GM10847 (cell line): ENCODE data around the gene PITHD1.

Source experiments
- POLR2A ChIP-seq: IDR thresholded peaks from 2 replicates; pipeline ENCODE4 v1.6.1; 2011; ENCODE audit not compliant: insufficient read length; ENCODE audit errors: extremely low read depth

The PITHD1 gene

GRCh38 chr1:23793018-23793781, 15.0 kb downstream of the PITHD1 start:
- TF ChIP-seq POLR2A = no peak

GRCh38 chr1:23793861-23794731, 15.9 kb downstream of the PITHD1 start:
- no peak for TF ChIP-seq POLR2A

GRCh38 chr1:23795676-23796465, 17.7 kb downstream of the PITHD1 start:
- TF ChIP-seq POLR2A = no peak

GRCh38 chr1:23796466-23797271, 18.5 kb downstream of the PITHD1 start:
- TF ChIP-seq POLR2A = no peak

DNA sequence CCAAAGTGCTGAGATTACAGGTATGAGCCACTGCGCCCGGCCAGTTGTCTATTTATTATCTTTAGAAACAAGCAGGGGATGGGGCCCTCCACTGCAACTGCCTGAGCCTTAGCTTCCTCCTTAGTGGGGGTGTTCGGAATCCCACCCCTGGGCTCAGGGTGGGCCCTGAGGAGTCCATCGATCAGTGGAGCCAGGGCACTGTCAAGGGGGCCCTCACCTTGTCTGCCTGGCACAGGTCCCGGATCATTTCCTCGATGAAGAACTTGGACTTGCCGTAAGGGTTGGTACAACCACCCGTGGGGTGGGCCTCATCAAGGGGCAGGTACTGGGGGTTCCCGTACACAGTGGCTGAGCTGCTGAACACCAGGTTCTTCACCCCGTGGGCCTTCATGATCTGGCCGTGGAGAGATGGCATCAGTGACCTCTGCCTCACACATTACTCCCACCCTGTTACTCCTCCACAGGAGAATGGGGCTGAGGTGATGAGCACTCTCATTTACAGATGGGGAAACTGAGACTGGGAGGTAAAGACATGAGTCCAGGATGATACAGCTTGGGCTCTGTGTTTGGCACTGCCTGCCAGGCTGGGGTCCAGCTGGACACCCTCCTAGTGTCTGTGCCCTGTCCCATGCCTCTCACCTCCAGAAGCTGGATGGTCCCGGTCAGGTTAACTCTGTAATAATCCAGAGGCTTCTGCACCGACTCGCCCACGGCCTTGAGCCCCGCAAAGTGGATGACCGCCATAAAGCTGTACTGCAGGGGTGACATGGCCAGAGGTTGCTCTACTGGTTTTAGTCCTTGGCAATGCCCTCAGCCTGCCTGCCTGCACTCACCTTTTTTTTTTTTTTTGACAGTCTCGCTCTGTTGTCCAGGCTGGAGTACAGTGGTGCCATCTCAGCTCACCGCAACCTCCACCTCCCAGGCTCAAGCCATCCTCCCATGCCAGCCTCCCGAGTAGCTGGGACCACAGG, 19.5 kb downstream of the PITHD1 start:
- no peak for TF ChIP-seq POLR2A

DNA sequence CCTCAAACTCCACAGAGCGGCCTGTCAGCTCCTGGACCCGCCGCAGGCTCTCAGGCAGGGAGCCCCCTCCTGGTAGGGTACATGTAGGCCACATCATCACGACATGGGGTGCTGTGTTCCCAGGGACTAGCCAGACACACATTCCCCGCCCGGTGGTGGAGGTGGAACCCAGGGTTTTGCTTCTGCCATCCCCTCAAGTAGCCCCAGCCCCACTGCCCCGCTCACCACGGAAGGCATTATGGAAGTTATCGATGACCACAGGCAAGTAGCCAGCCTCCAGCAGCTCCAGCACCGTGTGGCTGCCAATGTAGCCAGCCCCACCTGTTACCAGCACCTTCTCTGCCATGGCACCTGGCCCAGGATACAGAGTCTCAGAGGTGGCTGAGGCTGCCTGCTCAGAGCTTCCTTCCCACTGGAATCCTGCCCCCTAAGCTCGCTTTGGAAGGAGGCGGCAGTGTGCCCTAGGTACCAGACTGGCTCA, 20.5 kb downstream of the PITHD1 start:
- no peak for TF ChIP-seq POLR2A

- no peak for TF ChIP-seq POLR2A
Observed at GRCh38 chr1:23799255-23799569, 21.0 kb downstream of the PITHD1 start.

- TF ChIP-seq POLR2A = no peak
Observed at GRCh38 chr1:23799570-23800399, 21.6 kb downstream of the PITHD1 start.

DNA sequence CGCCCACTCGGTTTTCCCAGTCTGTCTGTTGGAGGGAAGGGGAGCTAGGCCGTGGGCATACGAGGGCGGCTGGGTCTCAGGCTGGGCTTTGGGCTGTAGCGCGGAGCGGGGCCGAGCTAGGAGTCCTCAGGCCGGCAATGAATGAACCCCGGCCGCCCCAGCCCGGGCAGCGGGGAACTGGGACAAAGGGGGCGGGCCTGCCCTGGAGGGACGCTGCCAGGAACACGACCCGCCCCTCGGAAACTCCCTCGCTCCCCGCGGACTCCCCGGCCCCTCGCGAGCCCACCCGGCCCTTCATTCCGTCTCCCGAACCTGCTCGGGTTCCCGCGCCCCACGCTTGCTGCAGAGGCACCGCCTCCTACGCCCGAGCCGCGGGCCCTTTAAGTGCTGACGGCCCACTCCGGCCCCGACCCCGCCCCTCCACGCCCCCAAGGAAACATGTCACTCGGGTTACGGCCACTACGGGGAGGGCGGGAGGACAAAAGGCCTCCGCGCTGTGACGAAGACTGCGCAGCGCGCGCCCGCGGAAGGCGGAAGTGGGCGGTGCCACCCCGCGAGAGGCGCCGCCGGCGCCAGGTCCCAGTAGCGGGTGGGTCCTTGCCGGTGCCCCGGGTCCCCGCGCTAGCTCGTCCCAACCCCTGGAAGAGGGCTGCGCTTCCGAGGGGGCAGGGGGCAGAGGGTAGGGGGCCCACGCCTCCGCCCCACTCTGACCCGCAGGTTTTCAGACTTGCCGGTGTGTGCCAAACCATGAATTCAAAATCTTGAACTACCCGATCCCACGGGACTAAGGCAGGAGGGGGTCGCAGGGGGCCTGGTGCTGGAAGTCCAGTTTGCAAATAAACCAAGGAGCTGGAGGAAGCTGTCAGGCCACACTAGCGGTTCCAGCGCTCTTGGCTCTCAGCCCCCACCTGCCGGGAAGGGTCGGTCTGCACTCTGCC, 22.5 kb downstream of the PITHD1 start, which contains the start of gene GALE:
Gene GALE, minus strand, starts transcription at position 355 of the 938 bp plus-strand sequence. CDS start 1,747 bp downstream, outside the sequence.
- TF ChIP-seq POLR2A = peak; percentile 84

- TF ChIP-seq POLR2A = no peak
Observed at GRCh38 chr1:23801338-23801748, 23.1 kb downstream of the PITHD1 start.

DNA sequence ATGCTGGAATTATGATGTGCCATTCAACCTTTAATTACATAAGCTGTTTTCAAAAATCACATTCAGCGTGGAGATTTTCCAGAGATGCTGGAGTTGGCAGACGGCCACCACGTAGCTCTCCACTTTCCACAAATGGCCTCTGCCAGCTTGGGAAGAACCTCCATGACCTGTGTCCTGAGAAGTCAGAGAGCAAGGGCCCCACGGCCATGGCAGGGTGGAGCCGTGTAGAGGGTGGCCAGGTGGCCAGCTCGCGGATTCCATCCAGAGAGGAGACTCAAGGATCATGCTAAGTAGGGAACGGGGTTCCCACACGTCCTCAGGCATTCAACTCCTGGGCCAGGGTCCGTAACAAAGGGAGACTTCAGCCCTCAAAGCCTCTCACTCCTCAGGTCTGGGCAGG, 23.7 kb downstream of the PITHD1 start:
- no peak for TF ChIP-seq POLR2A
